ENCODE results near the gene KLHDC7B.

The KLHDC7B gene

GRCh38 chr22:50587407-50587806 is 41.7 kb downstream of the KLHDC7B start:
- DNase-seq (ENCODE audit: low read depth in 2 of 2), result no peak

GRCh38 chr22:50595189-50595588 is 49.5 kb downstream of the KLHDC7B start:
- DNase-seq (ENCODE audit: low read depth in 2 of 2), result no peak

- no peak for DNase-seq (ENCODE audit: low read depth in 2 of 2)
Observed at GRCh38 chr22:50597097-50597496, 51.4 kb downstream of the KLHDC7B start.

GRCh38 chr22:50599816-50600455 is 54.2 kb downstream of the KLHDC7B start:
- DNase-seq (ENCODE audit: low read depth in 2 of 2), result no peak

- no peak for DNase-seq (ENCODE audit: low read depth in 2 of 2)
Observed at GRCh38 chr22:50600538-50600937, 54.8 kb downstream of the KLHDC7B start, which contains the start of gene MAPK8IP2. Gene MAPK8IP2, plus strand, starts transcription at chr22:50600793. Its CDS starts 26 bp downstream, at chr22:50600819.
